Sigmoid colon (tissue), 4 donors: ENCODE results near the gene LUZP1.

Experiments
- POLR2A ChIP-seq, 2 donors: fragments of 450-650 bp; IDR thresholded peaks; one replicate each; pipeline ENCODE4 v1.6.1; 2016; ENCODE audit warnings: antibody characterized with exemption in 2 of 2, mild to moderate bottlenecking in 2 of 2, moderate library complexity in 2 of 2
- POLR2AphosphoS5 ChIP-seq, 4 donors: sonication (generic); formaldehyde crosslinking; IDR thresholded peaks; one replicate each; pipeline ENCODE4 v1.6.1; 2017; ENCODE audit warnings: antibody characterized with exemption in 4 of 4
- TF ChIP-seq, protein P1 (sequence below), 4 experiments: fragments of 450-650 bp in 3 of 4; fragments of 200-600 bp in 1 of 4; IDR thresholded peaks; one replicate each; pipeline ENCODE4 v1.5.1; 2016 to 2019; ENCODE audit warnings: antibody characterized with exemption in 4 of 4, mild to moderate bottlenecking in 3 of 4, moderate library complexity in 2 of 4

DNA sequence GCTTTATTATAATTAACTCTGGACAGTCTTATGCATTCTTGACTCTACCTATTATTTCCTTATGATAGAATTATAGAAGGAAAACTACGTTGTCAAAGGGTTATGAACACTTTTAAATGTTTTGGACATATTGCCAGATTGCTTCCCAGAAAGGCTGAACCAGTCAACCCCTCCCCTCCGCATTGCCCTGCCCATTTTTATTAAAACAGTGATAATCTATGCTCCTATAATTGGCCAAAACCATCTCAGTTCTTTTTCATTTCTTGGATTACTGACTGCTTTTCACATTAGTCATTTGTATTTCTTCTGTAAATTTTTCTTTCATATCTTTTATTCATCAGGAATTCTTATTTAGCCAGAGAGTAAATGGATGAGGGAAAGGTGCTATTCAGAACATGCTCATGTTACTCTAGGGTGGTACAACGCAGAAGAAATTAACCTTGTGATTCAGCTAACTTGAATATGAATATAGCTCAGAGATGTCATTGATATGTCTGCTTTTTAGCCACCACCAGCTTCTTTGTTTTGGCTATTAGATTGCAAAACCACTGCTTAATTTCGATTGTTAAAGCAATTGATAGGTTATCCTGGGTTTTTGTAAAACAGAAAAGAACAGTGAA, 117.3 kb downstream of the LUZP1 start:
- TF ChIP-seq POLR2AphosphoS5 (IDR thresholded peaks at IDR 0.05) (no peak), POLR2A (IDR thresholded peaks at IDR 0.05) (no peak)
- TF ChIP-seq, protein P1, sequence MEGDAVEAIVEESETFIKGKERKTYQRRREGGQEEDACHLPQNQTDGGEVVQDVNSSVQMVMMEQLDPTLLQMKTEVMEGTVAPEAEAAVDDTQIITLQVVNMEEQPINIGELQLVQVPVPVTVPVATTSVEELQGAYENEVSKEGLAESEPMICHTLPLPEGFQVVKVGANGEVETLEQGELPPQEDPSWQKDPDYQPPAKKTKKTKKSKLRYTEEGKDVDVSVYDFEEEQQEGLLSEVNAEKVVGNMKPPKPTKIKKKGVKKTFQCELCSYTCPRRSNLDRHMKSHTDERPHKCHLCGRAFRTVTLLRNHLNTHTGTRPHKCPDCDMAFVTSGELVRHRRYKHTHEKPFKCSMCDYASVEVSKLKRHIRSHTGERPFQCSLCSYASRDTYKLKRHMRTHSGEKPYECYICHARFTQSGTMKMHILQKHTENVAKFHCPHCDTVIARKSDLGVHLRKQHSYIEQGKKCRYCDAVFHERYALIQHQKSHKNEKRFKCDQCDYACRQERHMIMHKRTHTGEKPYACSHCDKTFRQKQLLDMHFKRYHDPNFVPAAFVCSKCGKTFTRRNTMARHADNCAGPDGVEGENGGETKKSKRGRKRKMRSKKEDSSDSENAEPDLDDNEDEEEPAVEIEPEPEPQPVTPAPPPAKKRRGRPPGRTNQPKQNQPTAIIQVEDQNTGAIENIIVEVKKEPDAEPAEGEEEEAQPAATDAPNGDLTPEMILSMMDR (IDR thresholded peaks at IDR 0.05) = no peak
